Measurements from ENCODE around the gene TUBB3. TPM values are rescaled to one million over a fixed set of nuclear protein-coding genes. Genes with fewer than 3 reads are reported as not detected.

Gene TUBB3
- total RNA-seq, 3 donors from 2014 or later (not counting 1 experiment from before 2014, with no cell fraction given): 1.1 to 1.3 (median 1.2) TPM

DNA sequence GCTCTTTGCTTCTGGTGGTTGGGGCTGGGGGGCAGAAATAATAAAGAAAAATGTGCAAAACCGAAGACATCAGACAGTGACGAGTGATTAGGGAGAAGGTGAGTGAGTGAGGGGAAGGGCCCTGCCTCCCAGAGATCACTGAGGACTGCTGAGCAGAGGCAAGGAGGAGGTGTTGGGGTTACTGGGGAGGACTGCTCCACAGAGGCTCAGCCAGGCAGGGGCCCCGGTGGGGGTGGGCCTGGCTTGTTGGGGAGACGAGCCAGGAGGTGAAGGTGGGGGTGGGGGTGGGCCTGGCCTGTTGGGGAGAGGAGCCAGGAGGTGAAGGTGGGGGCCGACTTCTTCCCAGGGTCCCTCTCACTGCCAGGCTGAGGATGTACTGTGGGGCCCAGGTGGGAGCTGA lies 23.4 kb downstream of the TUBB3 start:
- no peak for TF ChIP-seq CTCF (IDR thresholded peaks at IDR 0.05)
- intact Hi-C loops (cut with micrococcal nuclease): no loop called here
- WGBS (ENCODE audit: insufficient coverage): 88% methylated on average over 5 of the region's 5 CpGs

GRCh38 chr16:89949121-89949742 lies 26.1 kb downstream of the TUBB3 start:
- Histone ChIP-seq H3K4me3 (ENCODE audit: low read length) (peak overlapping the region; percentile 35), H3K36me3 (ENCODE audit: control insufficient read depth, insufficient read depth, low read length) (no peaks in the 10 kb centered on the region), H3K27me3 (ENCODE audit: control insufficient read depth, insufficient read depth, low read length) (peaks cover 20% of the 10 kb centered on the region), H3K9me3 (ENCODE audit: control insufficient read depth, insufficient read depth, low read length) (no peaks in the 10 kb centered on the region), H3K27ac (ENCODE audit: low read length) (no peak overlapping the region), H3K4me1 (ENCODE audit: control insufficient read depth, insufficient read depth, low read length) (peaks cover 37% of the 10 kb centered on the region)
- H3K4me1 Mint-ChIP-seq: peaks cover 15 to 17% of the 10 kb centered on the region in 2 donors
- H3K9me3 Mint-ChIP-seq: no peaks in the 10 kb centered on the region
- WGBS (ENCODE audit: insufficient coverage): 26% methylated on average over 55 of the region's 55 CpGs
- H3K27me3 Mint-ChIP-seq (ENCODE audit: low read depth in 2 of 2): peaks cover 9 to 13% of the 10 kb centered on the region in 2 donors
- intact Hi-C loops (cut with micrococcal nuclease): no loop called here
- no peaks in the 10 kb centered on the region for H3K36me3 Mint-ChIP-seq
- peak overlapping the region; percentile 91 for H3K4me3 Mint-ChIP-seq
- DNase-seq (no peak), ATAC-seq (no peak)
- peak overlapping the region; percentile 18 to 69 for H3K27ac Mint-ChIP-seq
- no peak for TF ChIP-seq CTCF (IDR thresholded peaks at IDR 0.05)

More for the DNA sequence above, 23.4 kb downstream of the TUBB3 start:
- H3K27me3 ChIP-seq (ENCODE audit: control insufficient read depth, insufficient read depth, low read length): peaks cover 20% of the 10 kb centered on the region
- no peaks in the 10 kb centered on the region for H3K36me3 ChIP-seq (ENCODE audit: control insufficient read depth, insufficient read depth, low read length)
- no peak for ATAC-seq
- no peak overlapping the region for H3K27ac Mint-ChIP-seq
- no peak overlapping the region for H3K27ac ChIP-seq (ENCODE audit: low read length)
- H3K36me3 Mint-ChIP-seq: no peaks in the 10 kb centered on the region
- H3K4me3 Mint-ChIP-seq: peak overlapping the region; percentile 7
- no peak overlapping the region for H3K4me3 ChIP-seq (ENCODE audit: low read length)
- peaks cover 15 to 17% of the 10 kb centered on the region in 2 donors for H3K4me1 Mint-ChIP-seq
- no peak for DNase-seq
- peaks cover 23% of the 10 kb centered on the region for H3K4me1 ChIP-seq (ENCODE audit: control insufficient read depth, insufficient read depth, low read length)
- no peaks in the 10 kb centered on the region for H3K9me3 ChIP-seq (ENCODE audit: control insufficient read depth, insufficient read depth, low read length)
- no peaks in the 10 kb centered on the region for H3K9me3 Mint-ChIP-seq
- peaks cover 9 to 17% of the 10 kb centered on the region in 2 donors for H3K27me3 Mint-ChIP-seq (ENCODE audit: low read depth in 2 of 2)

GRCh38 chr16:89949756-89950155 lies 26.6 kb downstream of the TUBB3 start:
- peaks cover 15 to 17% of the 10 kb centered on the region in 2 donors for H3K4me1 Mint-ChIP-seq
- no peak for DNase-seq
- peaks cover 6 to 11% of the 10 kb centered on the region in 2 donors for H3K27me3 Mint-ChIP-seq (ENCODE audit: low read depth in 2 of 2)
- Histone ChIP-seq H3K4me1 (ENCODE audit: control insufficient read depth, insufficient read depth, low read length) (peaks cover 41% of the 10 kb centered on the region), H3K27ac (ENCODE audit: low read length) (no peak overlapping the region), H3K9me3 (ENCODE audit: control insufficient read depth, insufficient read depth, low read length) (no peaks in the 10 kb centered on the region), H3K27me3 (ENCODE audit: control insufficient read depth, insufficient read depth, low read length) (peaks cover 20% of the 10 kb centered on the region), H3K4me3 (ENCODE audit: low read length) (no peak overlapping the region), H3K36me3 (ENCODE audit: control insufficient read depth, insufficient read depth, low read length) (peaks cover 3% of the 10 kb centered on the region)
- no peak for TF ChIP-seq CTCF (IDR thresholded peaks at IDR 0.05)
- H3K4me3 Mint-ChIP-seq: peak overlapping the region; percentile 91
- ATAC-seq: no peak
- WGBS (ENCODE audit: insufficient coverage): 95% methylated on average over 12 of the region's 12 CpGs
- no peaks in the 10 kb centered on the region for H3K36me3 Mint-ChIP-seq
- no peaks in the 10 kb centered on the region for H3K9me3 Mint-ChIP-seq
- peak overlapping the region; percentile 18 to 69 for H3K27ac Mint-ChIP-seq
- intact Hi-C loops (cut with micrococcal nuclease): no loop called here

- WGBS (ENCODE audit: insufficient coverage): 95% methylated on average over 5 of the region's 5 CpGs
- Mint-ChIP-seq H3K4me3 (peak overlapping the region; percentile 60), H3K9me3 (no peaks in the 10 kb centered on the region), H3K36me3 (no peaks in the 10 kb centered on the region), H3K27me3 (ENCODE audit: low read depth in 2 of 2) (peaks cover 0 to 3% of the 10 kb centered on the region in 2 donors), H3K27ac (no peak overlapping the region), H3K4me1 (peaks cover 15 to 17% of the 10 kb centered on the region in 2 donors)
- TF ChIP-seq CTCF (IDR thresholded peaks at IDR 0.05): no peak
- H3K27me3 ChIP-seq (ENCODE audit: control insufficient read depth, insufficient read depth, low read length): peaks cover 8% of the 10 kb centered on the region
- DNase-seq: no peak
- peaks cover 43% of the 10 kb centered on the region for H3K4me1 ChIP-seq (ENCODE audit: control insufficient read depth, insufficient read depth, low read length)
- no peak overlapping the region for H3K4me3 ChIP-seq (ENCODE audit: low read length)
- H3K36me3 ChIP-seq (ENCODE audit: control insufficient read depth, insufficient read depth, low read length): peaks cover 3% of the 10 kb centered on the region
- no peak for ATAC-seq
- intact Hi-C loops (cut with micrococcal nuclease): no loop called here
- no peak overlapping the region for H3K27ac ChIP-seq (ENCODE audit: low read length)
- H3K9me3 ChIP-seq (ENCODE audit: control insufficient read depth, insufficient read depth, low read length): no peaks in the 10 kb centered on the region
These were observed 28.4 kb downstream of the TUBB3 start for GRCh38 chr16:89951509-89951908.

All from natural killer cell (primary cell).